GM18499 (cell line): ENCODE data around the gene ANO6.
"Not testable (repeated sequence)": the region's sequence is repeated elsewhere in the genome, so short reads cannot be mapped to it uniquely, and the experiment has no call there.

Source experiments
- ATAC-seq: cut with Tn5 transposase; IDR thresholded peaks from one replicate; pipeline ENCODE4 v1.9.1; 2021; ENCODE audit warnings: moderate number of reproducible peaks; ENCODE audit not compliant: insufficient read depth, unreplicated experiment

Gene ANO6

DNA sequence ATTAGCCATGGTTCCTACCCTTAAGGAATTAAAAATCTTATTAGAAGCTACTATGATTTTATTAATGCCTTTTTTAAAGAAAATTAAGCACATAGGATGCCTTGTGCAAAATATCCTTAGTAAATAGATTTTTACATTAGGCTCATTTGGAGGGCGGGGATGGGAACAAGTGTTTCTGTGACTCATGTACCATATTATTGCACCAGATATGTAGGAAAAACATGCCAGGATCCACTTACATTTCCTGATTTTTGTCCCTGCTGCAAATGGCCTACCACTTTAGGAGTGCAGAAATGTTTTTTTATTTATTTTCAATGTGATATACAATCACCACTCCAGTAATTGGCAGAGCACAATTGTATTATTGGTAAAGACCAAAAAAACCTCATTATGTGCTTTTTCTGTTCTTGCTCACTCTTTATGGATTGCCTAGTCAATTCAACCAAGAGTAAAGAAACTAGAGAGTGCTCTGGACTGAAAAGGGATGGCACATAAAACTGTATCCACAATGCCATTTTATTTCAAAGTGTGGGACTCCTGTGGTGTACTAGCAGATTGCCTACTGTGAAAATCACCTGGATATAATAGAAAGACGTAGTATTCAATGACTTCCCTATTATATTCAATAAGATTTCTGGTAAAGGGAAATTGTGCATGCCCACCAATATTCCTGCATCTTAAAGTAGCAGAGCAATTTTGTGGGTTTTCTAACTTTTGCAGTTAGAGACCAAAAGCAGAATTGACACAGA lies 86.9 kb downstream of the ANO6 start:
- no peak for ATAC-seq

GRCh38 chr12:45303945-45304344 lies 88.0 kb downstream of the ANO6 start:
- ATAC-seq = no peak

DNA sequence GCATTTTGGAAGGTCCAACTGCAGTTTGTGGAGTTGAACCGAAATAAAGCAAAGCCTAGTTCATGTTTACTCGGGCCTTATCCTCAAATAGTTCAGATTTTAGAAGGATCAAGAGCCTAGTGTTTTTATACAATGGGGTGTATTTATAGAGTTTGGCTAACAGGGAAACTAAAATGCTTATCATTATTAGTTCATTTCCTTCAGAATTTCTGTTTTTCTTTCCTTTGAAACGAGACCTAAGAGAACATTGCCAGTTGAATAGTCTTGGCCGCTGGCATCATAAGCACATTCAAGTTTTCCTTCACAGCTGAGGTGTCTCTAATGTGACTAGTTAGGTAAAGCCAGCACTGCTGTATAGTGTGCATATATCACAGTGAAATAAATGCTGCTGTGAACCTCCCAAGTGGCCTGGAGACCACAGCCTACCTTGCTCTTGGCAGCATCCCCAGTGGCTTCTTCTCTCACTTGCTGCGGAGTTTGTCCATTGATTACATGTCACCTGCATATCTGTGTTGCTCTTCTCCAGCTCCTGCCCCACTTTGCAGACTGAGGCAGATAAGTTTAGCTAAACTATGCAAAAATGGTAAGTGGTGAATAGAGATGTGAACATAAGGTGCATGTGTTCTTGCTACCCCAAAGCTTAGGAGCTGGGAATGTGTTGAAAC lies 88.8 kb downstream of the ANO6 start:
- no peak for ATAC-seq

- no peak for ATAC-seq
Observed at GRCh38 chr12:45305907-45306306, 90.0 kb downstream of the ANO6 start.

DNA sequence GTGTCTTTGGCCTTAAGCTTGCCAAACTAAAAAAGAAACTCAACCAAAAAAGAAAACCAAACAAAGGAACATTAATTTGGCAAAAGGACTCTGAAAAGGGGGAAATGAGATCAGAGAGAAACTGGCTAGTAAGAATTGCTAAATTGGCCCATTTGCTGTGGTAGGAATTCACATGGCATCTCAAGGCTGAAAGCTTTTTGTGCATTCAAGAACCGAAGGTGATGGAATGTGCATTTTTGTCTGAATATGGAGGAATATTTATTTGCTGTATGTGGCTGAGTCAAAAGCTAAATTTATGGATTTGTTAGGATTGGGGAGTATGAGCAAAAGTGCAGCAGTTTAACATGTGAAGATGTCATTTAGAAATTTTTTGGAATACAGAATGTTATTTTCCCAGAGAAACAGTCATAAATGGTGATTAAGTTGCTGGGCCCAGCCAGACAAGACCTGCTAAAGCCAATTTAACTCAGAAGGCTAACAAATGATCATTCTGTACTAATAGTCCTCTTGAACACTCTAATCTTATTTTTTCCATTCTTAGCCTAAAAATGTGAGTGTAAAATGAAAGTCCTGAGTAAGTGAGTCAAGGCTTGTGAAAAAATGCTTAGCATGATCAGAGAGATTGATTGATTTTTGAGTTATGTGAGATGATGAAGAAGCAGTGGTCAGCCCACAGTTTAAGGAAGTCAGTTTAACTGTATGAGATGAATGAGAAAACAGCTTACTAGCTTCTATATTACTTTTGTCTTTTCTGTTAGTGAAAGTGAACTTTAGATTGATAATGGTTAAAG lies 94.1 kb downstream of the ANO6 start:
- no peak for ATAC-seq

DNA sequence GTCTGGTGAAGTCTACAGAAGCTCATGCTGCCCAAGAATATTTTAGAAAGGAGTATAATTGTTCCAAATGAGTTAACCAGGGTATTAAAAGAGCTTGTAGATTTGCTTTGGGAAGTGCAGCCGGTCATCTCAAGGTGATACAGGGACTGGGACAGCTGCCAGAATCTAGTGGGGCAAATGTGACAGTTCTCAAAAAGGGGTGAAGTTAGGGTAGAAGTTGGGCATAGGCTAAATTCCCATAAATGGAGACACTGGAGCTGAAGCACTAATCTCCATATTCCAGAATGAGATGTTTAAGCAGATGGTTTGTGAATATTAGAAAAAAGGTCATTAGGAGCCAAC lies 94.7 kb downstream of the ANO6 start:
- ATAC-seq = no peak

- ATAC-seq = no peak
Observed at GRCh38 chr12:45312012-45312411, 96.1 kb downstream of the ANO6 start.

DNA sequence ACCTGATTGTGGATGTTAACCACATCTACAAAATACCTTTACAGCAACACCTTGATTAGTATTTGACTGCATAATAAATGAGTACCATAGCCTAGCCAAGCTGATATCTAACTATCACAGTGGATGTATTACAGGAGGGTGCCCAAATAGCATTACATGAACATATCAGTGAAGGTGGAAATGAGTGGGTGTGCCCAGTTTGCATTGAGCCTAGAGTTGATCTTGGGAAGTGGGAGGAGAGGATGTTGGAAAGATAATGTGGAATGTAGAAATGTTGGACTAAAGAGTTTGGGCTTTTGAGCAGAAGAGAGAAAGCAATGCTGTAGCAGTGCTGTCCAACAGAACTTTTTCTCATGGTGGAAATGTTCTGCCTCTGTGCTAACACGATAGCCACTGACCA lies 98.9 kb downstream of the ANO6 start:
- ATAC-seq = no peak

DNA sequence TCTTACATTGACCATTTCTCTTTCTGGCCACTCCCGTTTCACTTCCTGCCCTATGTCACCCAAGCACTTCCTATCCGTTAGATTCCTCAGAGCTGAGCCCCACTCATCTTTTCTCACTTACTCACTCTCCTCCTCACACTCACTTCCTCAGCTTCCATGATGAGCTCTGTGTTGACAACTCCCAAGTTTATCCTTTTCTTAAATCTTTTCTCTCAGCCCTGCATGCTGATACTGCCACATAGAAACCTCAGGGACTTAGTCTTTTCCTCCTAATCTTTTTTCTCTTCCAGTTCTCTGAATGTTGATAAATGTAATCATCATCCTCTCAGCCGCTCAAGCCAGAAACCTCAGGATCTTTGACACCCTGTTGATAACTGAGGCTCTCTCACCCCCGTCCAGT lies 99.6 kb downstream of the ANO6 start:
- ATAC-seq = no peak

GRCh38 chr12:45317261-45317660 lies 101.4 kb downstream of the ANO6 start:
- ATAC-seq = not testable (repeated sequence)

GRCh38 chr12:45322810-45323209 lies 106.9 kb downstream of the ANO6 start:
- ATAC-seq = no peak

- ATAC-seq = no peak
Observed at GRCh38 chr12:45324391-45324790, 108.5 kb downstream of the ANO6 start.

GRCh38 chr12:45326358-45326975 lies 110.6 kb downstream of the ANO6 start:
- ATAC-seq = no peak

- no peak for ATAC-seq
Observed at GRCh38 chr12:45327823-45328383, 112.0 kb downstream of the ANO6 start.

GRCh38 chr12:45329238-45329637 lies 113.3 kb downstream of the ANO6 start:
- no peak for ATAC-seq

- no peak for ATAC-seq
Observed at GRCh38 chr12:45329702-45330101, 113.8 kb downstream of the ANO6 start.

GRCh38 chr12:45331552-45331951 lies 115.7 kb downstream of the ANO6 start:
- no peak for ATAC-seq

- no peak for ATAC-seq
Observed at GRCh38 chr12:45334396-45334795, 118.5 kb downstream of the ANO6 start.

DNA sequence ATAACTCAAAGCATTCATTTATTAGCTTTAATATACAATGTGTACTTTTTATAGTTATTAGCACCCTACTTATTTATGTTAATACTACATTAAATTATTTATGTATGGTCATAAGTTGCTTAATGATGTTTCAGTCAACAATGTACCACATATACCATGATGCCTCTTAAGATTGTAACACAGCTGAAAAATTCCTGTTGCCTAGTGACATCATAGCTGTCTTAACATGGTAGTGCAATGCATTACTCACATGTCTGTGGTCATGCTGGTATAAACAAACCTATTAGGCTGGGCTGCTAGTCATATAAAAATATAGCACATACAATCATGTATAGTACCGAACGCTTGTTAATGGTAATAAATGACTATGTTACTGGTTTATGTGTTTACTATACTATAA lies 120.4 kb downstream of the ANO6 start:
- no peak for ATAC-seq

- ATAC-seq = no peak
Observed at GRCh38 chr12:45336762-45337596, 121.1 kb downstream of the ANO6 start.
